GM23248 (cell line): ENCODE data around the gene ACP2. TPM values are rescaled to one million over a fixed set of nuclear protein-coding genes. Genes with fewer than 3 reads are reported as not detected.

Experiments
- DNase-seq: peaks from one replicate; pipeline ENCODE4 v3.0.0-alpha.2; 2015
- H2AFZ ChIP-seq: fragments of 200-600 bp; sonication (generic); 2 replicates; pipeline ENCODE4 v1.6.1; 2016; ENCODE audit warnings: antibody characterized with exemption
- H3F3A ChIP-seq: fragments of 200-600 bp; sonication (generic); 2 replicates; pipeline ENCODE4 v1.6.1; 2016; ENCODE audit warnings: mild to moderate bottlenecking, antibody characterized with exemption, mixed run types; ENCODE audit not compliant: insufficient read depth
- H3K27ac ChIP-seq: fragments of 200-600 bp; sonication (generic); 2 replicates; pipeline ENCODE4 v1.5.1; 2016; ENCODE audit warnings: mild to moderate bottlenecking
- H3K27me3 ChIP-seq: fragments of 200-600 bp; sonication (generic); replicated peaks from 2 replicates; pipeline ENCODE4 v1.6.1; 2016; ENCODE audit warnings: mild to moderate bottlenecking; ENCODE audit not compliant: insufficient read depth
- H3K36me3 ChIP-seq: fragments of 200-600 bp; sonication (generic); 2 replicates; pipeline ENCODE4 v1.6.1; 2016; ENCODE audit warnings: low read depth, mild to moderate bottlenecking
- H3K4me1 ChIP-seq: fragments of 200-600 bp; sonication (generic); 2 replicates; pipeline ENCODE4 v1.6.1; 2016; ENCODE audit warnings: mild to moderate bottlenecking; ENCODE audit not compliant: insufficient read depth
- H3K4me2 ChIP-seq: fragments of 200-600 bp; sonication (generic); one replicate; pipeline ENCODE4 v1.6.1; 2016; ENCODE audit warnings: mild to moderate bottlenecking; ENCODE audit not compliant: unreplicated experiment
- H3K4me3 ChIP-seq: fragments of 200-600 bp; sonication (generic); 2 replicates; pipeline ENCODE4 v1.5.1; 2016; ENCODE audit warnings: mild to moderate bottlenecking
- H3K79me2 ChIP-seq: fragments of 200-600 bp; sonication (generic); 2 replicates; pipeline ENCODE4 v1.6.1; 2016; ENCODE audit warnings: mild to moderate bottlenecking; ENCODE audit not compliant: insufficient read depth
- H3K9ac ChIP-seq: fragments of 200-600 bp; sonication (generic); 2 replicates; pipeline ENCODE4 v1.6.1; 2016; ENCODE audit warnings: mild to moderate bottlenecking
- H3K9me2 ChIP-seq: fragments of 200-600 bp; sonication (generic); 2 replicates; pipeline ENCODE4 v1.6.1; 2016; ENCODE audit warnings: mixed run types, mild to moderate bottlenecking, moderate library complexity; ENCODE audit not compliant: insufficient read depth
- H3K9me3 ChIP-seq: fragments of 200-600 bp; sonication (generic); one replicate; pipeline ENCODE4 v1.6.1; 2017; ENCODE audit warnings: low read depth
- H4K20me1 ChIP-seq: fragments of 200-600 bp; sonication (generic); 2 replicates; pipeline ENCODE4 v1.6.0; 2016; ENCODE audit not compliant: insufficient read depth
- EZH2 ChIP-seq: fragments of 200-600 bp; sonication (generic); IDR thresholded peaks from 2 replicates; pipeline ENCODE4 v1.6.1; 2018; ENCODE audit warnings: antibody characterized with exemption, mild to moderate bottlenecking; ENCODE audit not compliant: insufficient read depth, poor library complexity, severe bottlenecking
- EZH2phosphoT487 ChIP-seq: fragments of 200-600 bp; sonication (generic); IDR thresholded peaks from 2 replicates; pipeline ENCODE4 v1.6.1; 2018; ENCODE audit warnings: antibody characterized with exemption, moderate library complexity, mild to moderate bottlenecking, low read depth; ENCODE audit not compliant: insufficient read depth
- whole genome bisulfite sequencing, 2 experiments: methylation state at CpG; one replicate each; pipeline ENCODE4 v1.1.6; 2015 to 2017; ENCODE audit warnings: low lambda C conversion rate in 2 of 2, low coverage in 1 of 2; ENCODE audit errors: missing lambda C conversion rate in 2 of 2; 5-methylcytosine and 5-hydroxymethylcytosine counted together
- in situ Hi-C: fragments of 300-500 bp; cut with MboI; formaldehyde crosslinking; loops from 2 replicates; pipeline ENCODE4 v1.15.0; 2020
- polyA plus RNA-seq: library from polyadenylated mRNA; unstranded; fragments of >200 nt; fragmentation: Nextera tagmentation; extraction: Ambion mirVana; gene quantifications from 2 replicates; pipeline ENCODE4 v1.2.1, GENCODE V29; 2016
- total RNA-seq: library from RNA; depleted of rRNA; stranded (reverse); fragments of >200 nt; shearing (Covaris generic); gene quantifications from 2 replicates; pipeline ENCODE4 v1.2.3, GENCODE V29; 2014

The ACP2 gene
- total and polyA plus RNA-seq, 2 experiments from 2014 or later: 29.0 to 48.4 TPM

GRCh38 chr11:47270331-47271271 is 22.0 kb upstream of the ACP2 start:
- WGBS, 2 experiments: 2 to 3% methylated on average over 10 to 34 of the region's 34 CpGs
- Histone ChIP-seq H3K4me1 (peaks cover 24% of the 10 kb centered on the region), H3F3A (peaks cover 23% of the 10 kb centered on the region), H3K79me2 (peaks cover 51% of the 10 kb centered on the region), H3K4me2 (peak overlapping the region; percentile 88), H2AFZ (peak overlapping the region; percentile 95), H3K9me2 (no peaks in the 10 kb centered on the region), H3K27ac (peak overlapping the region; percentile 81), H3K9ac (peak overlapping the region; percentile 85), H3K36me3 (no peaks in the 10 kb centered on the region), H4K20me1 (peaks cover 11% of the 10 kb centered on the region; the same call in 1 of the 2 replicates), H3K4me3 (peak overlapping the region; percentile 76), H3K27me3 (no peaks in the 10 kb centered on the region), H3K9me3 (no peaks in the 10 kb centered on the region)
- no peak for TF ChIP-seq EZH2
- TF ChIP-seq EZH2phosphoT487: no peak
- in situ Hi-C loops: no loop called here
- DNase-seq: peak; percentile 70

GRCh38 chr11:47269829-47270305 is 21.3 kb upstream of the ACP2 start, which contains the start of gene MADD:
MADD (plus strand) TSS chr11:47270133.
- WGBS, 2 experiments: 1 to 2% methylated on average over 34 to 56 of the region's 57 CpGs
- in situ Hi-C loops: no loop called here
- peak; percentile 89 for DNase-seq
- Histone ChIP-seq H3K4me1 (peaks cover 32% of the 10 kb centered on the region), H3K36me3 (no peaks in the 10 kb centered on the region), H3K9ac (peak within 1 kb of the TSS; percentile 85), H3K79me2 (peaks cover 44% of the 10 kb centered on the region), H3K9me3 (no peaks in the 10 kb centered on the region), H3K27ac (peak within 1 kb of the TSS; percentile 81), H3K4me3 (peak within 1 kb of the TSS; percentile 76), H3K4me2 (peak within 1 kb of the TSS; percentile 88), H3K9me2 (no peaks in the 10 kb centered on the region), H3K27me3 (no peaks in the 10 kb centered on the region), H4K20me1 (peaks cover 11% of the 10 kb centered on the region; the same call in 1 of the 2 replicates), H2AFZ (peak within 1 kb of the TSS; percentile 95), H3F3A (peaks cover 29% of the 10 kb centered on the region)
- TF ChIP-seq EZH2 (no peak), EZH2phosphoT487 (no peak)

- Histone ChIP-seq H3K9ac (peak overlapping the region; percentile 85), H3K79me2 (peaks cover 38% of the 10 kb centered on the region), H3K4me1 (peaks cover 36% of the 10 kb centered on the region), H3K36me3 (no peaks in the 10 kb centered on the region), H3K27ac (peak overlapping the region; percentile 81), H3K9me3 (no peaks in the 10 kb centered on the region), H3K4me3 (peak overlapping the region; percentile 76), H3K27me3 (no peaks in the 10 kb centered on the region), H2AFZ (peak overlapping the region; percentile 95), H3F3A (peaks cover 29% of the 10 kb centered on the region), H3K4me2 (peak overlapping the region; percentile 88), H4K20me1 (peaks cover 11% of the 10 kb centered on the region; the same call in 1 of the 2 replicates), H3K9me2 (no peaks in the 10 kb centered on the region)
- no peak for TF ChIP-seq EZH2
- no peak for TF ChIP-seq EZH2phosphoT487
- in situ Hi-C loops: no loop called here
- peak; percentile 93 for DNase-seq
- 1 to 2% methylated on average over 17 to 51 of the region's 52 CpGs for WGBS, 2 experiments
These were observed 20.6 kb upstream of the ACP2 start for GRCh38 chr11:47269002-47269828.

- H2AFZ ChIP-seq: peak overlapping the region; percentile 95
- in situ Hi-C loops: no loop called here
- H3F3A ChIP-seq: peaks cover 29% of the 10 kb centered on the region
- no peaks in the 10 kb centered on the region for H3K9me3 ChIP-seq
- H3K4me3 ChIP-seq: peak overlapping the region; percentile 76
- no peak for TF ChIP-seq EZH2
- no peak for TF ChIP-seq EZH2phosphoT487
- H3K27me3 ChIP-seq: no peaks in the 10 kb centered on the region
- no peaks in the 10 kb centered on the region for H3K36me3 ChIP-seq
- no peaks in the 10 kb centered on the region for H3K9me2 ChIP-seq
- WGBS, 2 experiments: 37 to 42% methylated on average over 13 of the region's 13 CpGs
- peaks cover 31% of the 10 kb centered on the region for H3K79me2 ChIP-seq
- peaks cover 7% of the 10 kb centered on the region; the same call in 1 of the 2 replicates for H4K20me1 ChIP-seq
- H3K9ac ChIP-seq: peak overlapping the region; percentile 85
- no peak for DNase-seq
- peak overlapping the region; percentile 88 for H3K4me2 ChIP-seq
- H3K27ac ChIP-seq: peak overlapping the region; percentile 81
- peaks cover 36% of the 10 kb centered on the region for H3K4me1 ChIP-seq
These were observed 19.9 kb upstream of the ACP2 start for GRCh38 chr11:47268448-47269001.
